ENCODE results near the gene DOCK1. TPM values are rescaled to one million over a fixed set of nuclear protein-coding genes. Genes with fewer than 3 reads are reported as not detected.

The DOCK1 gene
- total RNA-seq, 4 donors from 2014 or later = 41.1 to 62.4 (median 53.2) TPM

- TF ChIP-seq, protein P1, sequence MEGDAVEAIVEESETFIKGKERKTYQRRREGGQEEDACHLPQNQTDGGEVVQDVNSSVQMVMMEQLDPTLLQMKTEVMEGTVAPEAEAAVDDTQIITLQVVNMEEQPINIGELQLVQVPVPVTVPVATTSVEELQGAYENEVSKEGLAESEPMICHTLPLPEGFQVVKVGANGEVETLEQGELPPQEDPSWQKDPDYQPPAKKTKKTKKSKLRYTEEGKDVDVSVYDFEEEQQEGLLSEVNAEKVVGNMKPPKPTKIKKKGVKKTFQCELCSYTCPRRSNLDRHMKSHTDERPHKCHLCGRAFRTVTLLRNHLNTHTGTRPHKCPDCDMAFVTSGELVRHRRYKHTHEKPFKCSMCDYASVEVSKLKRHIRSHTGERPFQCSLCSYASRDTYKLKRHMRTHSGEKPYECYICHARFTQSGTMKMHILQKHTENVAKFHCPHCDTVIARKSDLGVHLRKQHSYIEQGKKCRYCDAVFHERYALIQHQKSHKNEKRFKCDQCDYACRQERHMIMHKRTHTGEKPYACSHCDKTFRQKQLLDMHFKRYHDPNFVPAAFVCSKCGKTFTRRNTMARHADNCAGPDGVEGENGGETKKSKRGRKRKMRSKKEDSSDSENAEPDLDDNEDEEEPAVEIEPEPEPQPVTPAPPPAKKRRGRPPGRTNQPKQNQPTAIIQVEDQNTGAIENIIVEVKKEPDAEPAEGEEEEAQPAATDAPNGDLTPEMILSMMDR (IDR thresholded peaks at IDR 0.05; ENCODE audit: low read depth) = no peak
Observed at GRCh38 chr10:127159648-127160245, 254.5 kb downstream of the DOCK1 start.

DNA sequence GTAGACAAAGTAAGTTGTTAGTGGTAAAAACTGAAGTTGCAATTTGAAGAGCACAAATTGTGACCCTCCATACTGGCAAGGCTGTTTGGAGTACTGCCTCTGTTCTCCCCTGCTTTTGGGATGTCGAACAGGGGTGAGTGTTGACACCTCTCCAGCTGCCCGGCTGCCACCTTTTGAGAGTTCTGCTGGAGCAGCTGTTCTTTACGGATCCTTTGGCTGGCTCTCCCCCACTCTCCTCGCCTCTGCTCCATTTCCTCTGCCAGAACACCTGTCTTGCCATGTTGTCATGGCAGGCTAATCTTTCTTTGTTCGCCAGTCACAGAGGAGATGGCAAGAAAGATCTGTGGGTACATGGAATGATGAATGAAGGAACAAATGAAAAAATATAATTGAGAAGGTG is 256.3 kb downstream of the DOCK1 start:
- TF ChIP-seq, protein P1 (IDR thresholded peaks at IDR 0.05; ENCODE audit: low read depth) = no peak

GRCh38 chr10:127162841-127163240 is 257.6 kb downstream of the DOCK1 start:
- TF ChIP-seq, protein P1 (IDR thresholded peaks at IDR 0.05; ENCODE audit: low read depth) = no peak

GRCh38 chr10:127168261-127168660 is 263.0 kb downstream of the DOCK1 start:
- TF ChIP-seq, protein P1 (IDR thresholded peaks at IDR 0.05; ENCODE audit: low read depth) = no peak

DNA sequence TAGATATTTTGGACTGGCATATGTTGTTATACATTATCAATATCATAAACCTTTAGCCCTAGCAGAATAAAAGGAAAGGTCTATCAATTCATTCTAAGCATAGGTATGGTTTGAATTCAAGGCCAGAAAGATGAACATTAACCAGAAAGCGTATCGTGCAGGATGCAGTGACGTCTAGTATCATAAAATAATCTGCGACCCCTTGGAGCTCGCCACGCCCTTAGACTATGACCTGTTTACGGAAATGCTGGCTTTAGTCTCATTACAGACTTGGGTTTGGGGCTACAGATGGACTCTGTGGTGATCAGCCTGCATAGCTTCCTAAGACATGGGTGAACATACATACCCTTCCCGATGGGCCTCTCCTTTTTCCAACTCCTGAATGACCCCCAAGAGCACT is 269.6 kb downstream of the DOCK1 start:
- TF ChIP-seq, protein P1 (IDR thresholded peaks at IDR 0.05; ENCODE audit: low read depth) = no peak

DNA sequence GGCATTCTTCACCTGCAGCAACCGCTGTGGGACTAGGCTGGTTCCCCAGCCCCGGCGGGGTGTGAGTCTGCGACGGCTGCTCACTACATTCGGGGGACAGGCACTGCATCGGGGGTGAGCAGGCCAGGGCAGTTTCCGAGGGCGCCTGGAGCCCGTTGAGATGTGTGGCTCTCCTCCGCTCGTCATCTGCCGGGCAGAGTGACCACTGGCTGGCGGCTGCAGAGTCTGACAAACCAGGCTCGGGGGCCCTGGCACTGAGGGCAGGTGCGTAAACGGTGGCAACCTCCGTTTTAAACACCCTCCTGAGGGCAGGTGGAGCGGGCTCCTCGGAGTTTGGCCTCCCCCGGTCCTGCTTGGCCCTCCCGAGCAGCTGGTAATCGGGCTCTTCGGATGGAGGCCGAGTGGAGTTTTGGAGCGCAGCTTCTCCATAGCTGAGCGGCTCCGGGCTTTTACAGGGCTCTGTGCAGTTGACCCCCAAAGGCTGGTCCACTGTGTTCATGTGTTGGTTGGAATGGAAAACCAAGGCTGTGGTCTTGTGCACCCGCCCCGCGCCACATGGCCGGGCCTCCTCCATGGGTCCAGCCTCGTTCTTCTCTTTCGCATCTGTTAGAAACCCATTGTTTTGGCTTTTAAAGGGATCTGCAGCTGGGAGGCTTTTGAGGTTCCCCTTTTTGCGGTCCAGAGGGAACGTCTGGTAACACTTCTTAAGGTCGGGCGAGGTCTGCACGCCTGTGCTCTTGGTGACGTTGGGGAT is 270.3 kb downstream of the DOCK1 start:
- TF ChIP-seq, protein P1 (IDR thresholded peaks at IDR 0.05; ENCODE audit: low read depth) = no peak

- TF ChIP-seq, protein P1 (IDR thresholded peaks at IDR 0.05; ENCODE audit: low read depth) = no peak
Observed at GRCh38 chr10:127176649-127177048, 271.4 kb downstream of the DOCK1 start.
